Measurements from ENCODE around the gene COL18A1. TPM values are rescaled to one million over a fixed set of nuclear protein-coding genes. Genes with fewer than 3 reads are reported as not detected.

COL18A1 gene
- polyA plus RNA-seq, 1 experiment = 25.3 TPM

DNA sequence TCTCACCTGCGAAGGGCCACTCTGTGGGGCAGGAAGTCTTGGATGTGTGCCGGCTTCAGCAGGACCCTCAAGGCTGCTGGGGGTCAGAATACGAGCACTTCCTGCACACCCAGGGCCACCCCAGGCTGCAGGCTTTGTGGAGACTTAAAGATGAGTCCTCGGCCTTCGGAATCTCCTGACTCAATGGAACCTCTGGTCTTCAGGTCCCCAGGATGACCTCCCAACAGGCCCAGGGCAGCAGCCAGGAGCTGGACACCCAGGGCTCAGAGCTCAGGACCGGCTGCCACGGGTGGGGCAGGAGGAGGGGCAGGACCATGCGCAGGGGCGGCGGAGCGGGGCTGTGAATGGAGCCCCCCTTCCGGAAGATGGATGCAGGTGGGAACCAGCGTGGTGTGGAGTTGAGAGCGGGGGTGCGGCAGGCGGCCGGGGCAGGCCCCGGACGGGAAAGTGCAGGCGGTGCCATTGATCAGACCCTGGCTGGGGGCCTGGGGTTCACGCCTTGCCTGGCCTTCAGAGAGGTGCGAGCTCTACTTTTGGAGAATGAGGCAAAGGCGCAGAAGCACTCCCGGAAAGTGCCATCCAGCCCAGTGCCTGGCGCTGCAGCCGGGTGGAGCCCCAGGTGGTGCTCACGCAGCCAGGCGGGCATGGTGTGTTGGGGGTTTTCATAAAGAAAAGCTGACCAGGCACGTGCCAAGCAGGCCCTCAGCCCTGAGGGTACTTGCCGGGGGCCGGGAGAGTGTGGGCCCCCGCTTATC lies 10.4 kb downstream of the COL18A1 start:
- no peaks in the 10 kb centered on the region for H3K27me3 ChIP-seq (ENCODE audit: control insufficient read depth, insufficient read depth, low read length)
- H3K9me3 ChIP-seq (ENCODE audit: control insufficient read depth, insufficient read depth, low read length) = no peaks in the 10 kb centered on the region; the same call in 1 of the 2 replicates
- TF ChIP-seq, protein P1, sequence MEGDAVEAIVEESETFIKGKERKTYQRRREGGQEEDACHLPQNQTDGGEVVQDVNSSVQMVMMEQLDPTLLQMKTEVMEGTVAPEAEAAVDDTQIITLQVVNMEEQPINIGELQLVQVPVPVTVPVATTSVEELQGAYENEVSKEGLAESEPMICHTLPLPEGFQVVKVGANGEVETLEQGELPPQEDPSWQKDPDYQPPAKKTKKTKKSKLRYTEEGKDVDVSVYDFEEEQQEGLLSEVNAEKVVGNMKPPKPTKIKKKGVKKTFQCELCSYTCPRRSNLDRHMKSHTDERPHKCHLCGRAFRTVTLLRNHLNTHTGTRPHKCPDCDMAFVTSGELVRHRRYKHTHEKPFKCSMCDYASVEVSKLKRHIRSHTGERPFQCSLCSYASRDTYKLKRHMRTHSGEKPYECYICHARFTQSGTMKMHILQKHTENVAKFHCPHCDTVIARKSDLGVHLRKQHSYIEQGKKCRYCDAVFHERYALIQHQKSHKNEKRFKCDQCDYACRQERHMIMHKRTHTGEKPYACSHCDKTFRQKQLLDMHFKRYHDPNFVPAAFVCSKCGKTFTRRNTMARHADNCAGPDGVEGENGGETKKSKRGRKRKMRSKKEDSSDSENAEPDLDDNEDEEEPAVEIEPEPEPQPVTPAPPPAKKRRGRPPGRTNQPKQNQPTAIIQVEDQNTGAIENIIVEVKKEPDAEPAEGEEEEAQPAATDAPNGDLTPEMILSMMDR (IDR thresholded peaks at IDR 0.05; ENCODE audit: low read depth, low read length) = no peak
- H3K4me3 ChIP-seq (ENCODE audit: low read depth, low read length) = no peak overlapping the region
- no peak overlapping the region for H3K27ac ChIP-seq (ENCODE audit: low read depth, low read length)
- no peak for DNase-seq (ENCODE audit: low read depth, low spot score)
- POLR2A ChIA-PET = no interaction called here
- CTCF ChIA-PET = no interaction called here

DNA sequence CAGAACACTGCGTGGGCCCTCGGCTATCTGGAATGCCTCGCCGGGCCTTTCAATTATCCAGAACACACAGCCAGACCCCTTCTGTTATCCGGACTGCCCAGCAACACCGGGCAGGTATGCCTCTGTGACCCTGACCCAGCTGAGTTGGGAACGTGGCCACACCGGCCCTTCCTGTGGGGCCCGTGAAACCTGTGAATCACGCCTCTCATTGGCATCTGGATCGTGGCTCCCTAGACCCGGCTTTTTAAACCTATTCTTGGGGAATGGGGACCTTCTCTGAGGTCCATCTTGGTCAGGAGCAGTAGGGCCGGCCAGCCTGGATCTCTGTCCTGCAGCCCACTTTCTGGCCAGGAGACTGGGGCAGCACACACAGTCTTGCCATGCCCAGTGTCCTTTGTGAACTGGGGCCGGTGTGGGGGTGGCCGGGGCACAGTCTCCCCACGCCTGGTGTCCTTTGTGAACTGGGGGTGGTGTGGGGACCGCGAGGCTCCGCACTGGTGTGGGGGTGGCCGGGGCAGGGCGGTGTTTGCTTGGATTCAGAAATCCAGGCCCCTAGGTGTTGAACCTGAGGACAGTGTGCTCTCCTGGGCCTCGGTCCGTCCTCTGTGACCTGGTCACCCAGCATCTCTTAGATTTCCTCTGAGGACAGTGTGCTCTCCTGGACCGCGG lies 11.1 kb downstream of the COL18A1 start:
- H3K27me3 ChIP-seq (ENCODE audit: control insufficient read depth, insufficient read depth, low read length) = no peaks in the 10 kb centered on the region
- H3K9me3 ChIP-seq (ENCODE audit: control insufficient read depth, insufficient read depth, low read length) = no peaks in the 10 kb centered on the region; the same call in 1 of the 2 replicates
- no peak overlapping the region for H3K4me3 ChIP-seq (ENCODE audit: low read depth, low read length)
- POLR2A ChIA-PET = no interaction called here
- H3K27ac ChIP-seq (ENCODE audit: low read depth, low read length) = no peak overlapping the region
- TF ChIP-seq, protein P1 (IDR thresholded peaks at IDR 0.05; ENCODE audit: low read depth, low read length) = no peak
- DNase-seq (ENCODE audit: low read depth, low spot score) = no peak
- CTCF ChIA-PET = interaction anchor here (1.0 kb wide), 1 partner anchor 126 kb away, joined by 4 read pairs; no protein-coding TSS in a partner anchor

DNA sequence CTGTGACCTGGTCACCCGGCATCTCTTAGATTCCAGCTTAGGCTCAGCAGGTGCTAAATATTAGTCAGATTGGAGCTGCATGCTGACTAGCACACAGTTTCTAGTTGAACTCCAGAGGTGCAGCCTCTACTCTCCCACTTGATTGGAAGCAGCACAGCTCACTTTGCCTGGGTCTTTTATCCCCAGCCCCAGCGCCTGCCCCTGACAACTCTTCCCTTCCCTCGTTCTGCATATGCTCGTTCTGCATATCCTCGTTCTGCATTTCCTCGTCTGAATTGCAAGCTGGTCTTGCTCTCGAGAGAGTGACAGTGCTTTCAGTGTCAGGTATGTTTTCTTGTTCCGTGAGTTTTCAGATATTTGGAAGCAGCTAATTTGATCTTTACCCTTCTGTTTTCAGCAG lies 11.7 kb downstream of the COL18A1 start:
- Histone ChIP-seq H3K27ac (ENCODE audit: low read depth, low read length) (no peak overlapping the region), H3K27me3 (ENCODE audit: control insufficient read depth, insufficient read depth, low read length) (no peaks in the 10 kb centered on the region), H3K4me3 (ENCODE audit: low read depth, low read length) (no peak overlapping the region), H3K9me3 (ENCODE audit: control insufficient read depth, insufficient read depth, low read length) (no peaks in the 10 kb centered on the region; the same call in 1 of the 2 replicates)
- POLR2A ChIA-PET = no interaction called here
- CTCF ChIA-PET = interaction anchor here (1.0 kb wide), 1 partner anchor 127 kb away, joined by 4 read pairs; no protein-coding TSS in a partner anchor
- DNase-seq (ENCODE audit: low read depth, low spot score) = no peak
- TF ChIP-seq, protein P1 (IDR thresholded peaks at IDR 0.05; ENCODE audit: low read depth, low read length) = no peak

DNA sequence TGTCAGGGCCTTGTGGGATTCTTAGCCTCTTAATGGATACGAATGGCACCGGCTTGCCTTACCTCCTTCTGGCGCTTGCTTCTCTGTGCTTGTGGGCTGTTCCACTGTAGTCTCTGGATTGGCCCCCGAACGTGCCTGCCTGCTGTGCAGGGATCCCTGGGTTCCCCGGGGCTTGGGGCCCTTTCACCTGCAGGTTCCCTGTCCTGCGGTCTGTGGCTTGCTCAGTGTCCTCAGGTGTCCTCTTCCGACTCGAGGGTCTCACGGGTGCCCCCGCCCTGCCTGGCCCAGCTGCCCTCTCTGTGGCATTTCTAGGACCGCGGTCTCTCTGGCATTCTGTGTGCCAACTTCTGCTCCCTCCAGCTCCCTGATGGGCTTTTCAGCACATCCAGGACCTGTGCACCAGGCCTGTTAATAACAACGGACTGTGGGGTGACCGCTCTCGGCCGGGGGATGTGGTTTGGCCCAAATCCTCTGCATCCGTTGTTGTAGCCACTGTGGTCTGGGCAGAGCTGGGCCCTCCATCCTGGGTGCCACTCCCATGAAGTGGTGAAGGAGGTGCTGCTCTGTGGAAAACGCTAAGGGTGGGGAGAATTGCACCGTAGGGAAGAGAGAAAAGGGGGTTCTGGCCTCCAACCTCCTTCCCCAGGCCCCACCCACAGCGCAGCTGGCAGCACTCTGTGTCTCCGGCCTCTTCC lies 12.4 kb downstream of the COL18A1 start:
- DNase-seq (ENCODE audit: low read depth, low spot score) = no peak
- Histone ChIP-seq H3K4me3 (ENCODE audit: low read depth, low read length) (no peak overlapping the region), H3K27me3 (ENCODE audit: control insufficient read depth, insufficient read depth, low read length) (no peaks in the 10 kb centered on the region), H3K27ac (ENCODE audit: low read depth, low read length) (no peak overlapping the region), H3K9me3 (ENCODE audit: control insufficient read depth, insufficient read depth, low read length) (no peaks in the 10 kb centered on the region; the same call in 1 of the 2 replicates)
- TF ChIP-seq, protein P1 (IDR thresholded peaks at IDR 0.05; ENCODE audit: low read depth, low read length) = no peak
- POLR2A ChIA-PET = interaction anchor here (1.2 kb wide), 1 partner anchor 10 kb away, joined by 4 read pairs; no protein-coding TSS in a partner anchor
- CTCF ChIA-PET = interaction anchor here (1.0 kb wide), 1 partner anchor 127 kb away, joined by 4 read pairs; no protein-coding TSS in a partner anchor
